Neural cell (in vitro differentiated cells): ENCODE measurements around the gene KDELR1. TPM values are rescaled to one million over a fixed set of nuclear protein-coding genes. Genes with fewer than 3 reads are reported as not detected.

ENCODE experiments used
- H2AFZ ChIP-seq: fragments of 200-600, 300-800 bp; sonication (generic), shearing (Covaris generic); 2 replicates; pipeline ENCODE4 v1.6.0; 2014; ENCODE audit warnings: low read depth, mild to moderate bottlenecking, antibody characterized with exemption, low read length, moderate library complexity
- H3F3A ChIP-seq: fragments of 200-600 bp; shearing (Covaris generic); 2 replicates; pipeline ENCODE4 v1.6.1; 2016; ENCODE audit warnings: mild to moderate bottlenecking, moderate library complexity, mixed read lengths, antibody characterized with exemption, low read length; ENCODE audit not compliant: insufficient read depth, poor library complexity, severe bottlenecking
- H3K27ac ChIP-seq: fragments of 200-600, 300-800 bp; sonication (generic), shearing (Covaris generic); 2 replicates; pipeline ENCODE4 v1.5.1; 2014; ENCODE audit warnings: mild to moderate bottlenecking, low read length, moderate library complexity
- H3K27me3 ChIP-seq: fragments of 300-800, 200-600 bp; sonication (generic), shearing (Covaris generic); 2 replicates; pipeline ENCODE4 v1.6.0; 2014; ENCODE audit warnings: mild to moderate bottlenecking, low read depth, low read length, moderate library complexity; ENCODE audit not compliant: insufficient read depth
- H3K36me3 ChIP-seq: fragments of 300-800, 200-600 bp; sonication (generic), shearing (Covaris generic); 2 replicates; pipeline ENCODE4 v1.5.1; 2014; ENCODE audit warnings: mild to moderate bottlenecking, antibody characterized with exemption, low read length, moderate library complexity; ENCODE audit not compliant: insufficient read depth
- H3K4me2 ChIP-seq: fragments of 300-800, 200-600 bp; sonication (generic), shearing (Covaris generic); 2 replicates; pipeline ENCODE4 v1.6.0; 2014; ENCODE audit warnings: mild to moderate bottlenecking, low read length
- H3K4me3 ChIP-seq: fragments of 300-800, 200-600 bp; sonication (generic), shearing (Covaris generic); 2 replicates; pipeline ENCODE4 v1.5.1; 2014; ENCODE audit warnings: mild to moderate bottlenecking, low read length, moderate library complexity
- H3K79me2 ChIP-seq: fragments of 200-600 bp; shearing (Covaris generic); replicated peaks from 2 replicates; pipeline ENCODE4 v1.6.0; 2014; ENCODE audit warnings: mild to moderate bottlenecking, low read length, moderate library complexity; ENCODE audit not compliant: insufficient read depth
- H3K9ac ChIP-seq: fragments of 300-800, 200-600 bp; sonication (generic), shearing (Covaris generic); 2 replicates; pipeline ENCODE4 v1.6.1; 2016; ENCODE audit warnings: mild to moderate bottlenecking, low read length, mixed read lengths
- H3K9me2 ChIP-seq: fragments of 200-600 bp; shearing (Covaris generic); 2 replicates; pipeline ENCODE4 v1.6.1; 2016; ENCODE audit warnings: mild to moderate bottlenecking, low read length, mixed read lengths; ENCODE audit not compliant: insufficient read depth
- H3K9me3 ChIP-seq: fragments of 200-600, 300-800 bp; sonication (generic), shearing (Covaris generic); 2 replicates; pipeline ENCODE4 v1.6.1; 2016; ENCODE audit warnings: mild to moderate bottlenecking, mixed run types, low read length, moderate library complexity, mixed read lengths
- H4K20me1 ChIP-seq: fragments of 200-600 bp; shearing (Covaris generic); 2 replicates; pipeline ENCODE4 v1.6.1; 2016; ENCODE audit warnings: mild to moderate bottlenecking, mixed run types; ENCODE audit not compliant: insufficient read depth
- EP300 ChIP-seq: fragments of 450-650 bp; conservative IDR thresholded peaks from 2 replicates; pipeline ENCODE4 v1.6.1; 2014; ENCODE audit warnings: antibody characterized with exemption, mild to moderate bottlenecking, moderate library complexity; ENCODE audit not compliant: poor library complexity, severe bottlenecking
- EZH2 ChIP-seq: fragments of 200-600, 300-800 bp; shearing (Covaris generic), sonication (generic); IDR thresholded peaks from 2 replicates; pipeline ENCODE4 v1.6.1; 2014; ENCODE audit warnings: antibody characterized with exemption, low read length, borderline replicate concordance, mild to moderate bottlenecking; ENCODE audit not compliant: insufficient read depth, poor library complexity, severe bottlenecking
- MXI1 ChIP-seq: fragments of 450-650 bp; conservative IDR thresholded peaks from 2 replicates; pipeline ENCODE4 v1.6.1; 2014; ENCODE audit warnings: antibody characterized with exemption, mild to moderate bottlenecking; ENCODE audit not compliant: poor library complexity, severe bottlenecking
- POLR2AphosphoS5 ChIP-seq: IDR thresholded peaks from 2 replicates; pipeline ENCODE4 v1.6.1; 2012
- RAD21 ChIP-seq: fragments of 450-650 bp; conservative IDR thresholded peaks from 2 replicates; pipeline ENCODE4 v1.6.1; 2014; ENCODE audit warnings: antibody characterized with exemption, mild to moderate bottlenecking, moderate library complexity
- SMC3 ChIP-seq: fragments of 450-650 bp; conservative IDR thresholded peaks from 2 replicates; pipeline ENCODE4 v1.6.1; 2014; ENCODE audit warnings: antibody characterized with exemption, mild to moderate bottlenecking, moderate library complexity; ENCODE audit not compliant: poor library complexity
- TAF1 ChIP-seq: IDR thresholded peaks from 2 replicates; pipeline ENCODE4 v1.6.1; 2012; ENCODE audit warnings: low read depth
- polyA plus RNA-seq: library from polyadenylated mRNA; depleted of rRNA; stranded (reverse); fragments of >200 nt; gene quantifications from 2 replicates; pipeline ENCODE4 v1.2.3, GENCODE V29; 2014
- TF ChIP-seq, protein P1 (sequence below): fragments of 450-650 bp; IDR thresholded peaks from 2 replicates; pipeline ENCODE4 v1.5.1; 2014; ENCODE audit warnings: antibody characterized with exemption, mild to moderate bottlenecking, moderate library complexity; ENCODE audit not compliant: poor library complexity, severe bottlenecking
- TF ChIP-seq, protein P2 (sequence below): IDR thresholded peaks from 2 replicates; pipeline ENCODE4 v1.6.1; 2012; ENCODE audit warnings: borderline replicate concordance

KDELR1 gene
- polyA plus RNA-seq, 1 donor from 2014 or later: 46.9 TPM

DNA sequence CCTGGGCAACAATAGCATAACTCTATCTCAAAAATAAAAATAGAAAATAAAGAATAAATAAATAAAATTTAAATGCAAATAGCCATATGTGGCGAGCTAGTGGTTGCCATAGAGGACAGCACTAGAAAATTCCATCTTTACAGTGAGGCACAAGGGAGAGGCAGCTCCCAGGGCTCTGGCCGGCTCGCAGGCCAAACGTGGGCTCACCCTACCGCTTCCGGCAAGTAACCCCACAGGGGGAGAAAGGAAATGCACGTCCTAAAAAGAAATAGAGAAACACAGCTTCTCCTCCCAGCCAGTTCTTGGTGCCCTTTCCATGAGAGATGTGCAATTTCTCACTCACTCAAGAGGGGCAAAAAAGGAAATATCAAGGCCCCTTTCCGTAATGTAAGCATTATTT, 42.0 kb upstream of the KDELR1 start:
- Histone ChIP-seq H2AFZ (no peak overlapping the region), H3K9me3 (no peaks in the 10 kb centered on the region), H3K9me2 (no peaks in the 10 kb centered on the region), H3F3A (no peaks in the 10 kb centered on the region), H3K9ac (no peak overlapping the region), H4K20me1 (no peaks in the 10 kb centered on the region), H3K79me2 (no peaks in the 10 kb centered on the region), H3K27ac (no peak overlapping the region), H3K4me2 (no peak overlapping the region), H3K36me3 (no peaks in the 10 kb centered on the region), H3K27me3 (no peaks in the 10 kb centered on the region), H3K4me3 (no peak overlapping the region)
- TF ChIP-seq MXI1 (no peak), SMC3 (no peak), EP300 (no peak), TAF1 (no peak), RAD21 (no peak), EZH2 (no peak), POLR2AphosphoS5 (no peak)
- TF ChIP-seq, protein P1, sequence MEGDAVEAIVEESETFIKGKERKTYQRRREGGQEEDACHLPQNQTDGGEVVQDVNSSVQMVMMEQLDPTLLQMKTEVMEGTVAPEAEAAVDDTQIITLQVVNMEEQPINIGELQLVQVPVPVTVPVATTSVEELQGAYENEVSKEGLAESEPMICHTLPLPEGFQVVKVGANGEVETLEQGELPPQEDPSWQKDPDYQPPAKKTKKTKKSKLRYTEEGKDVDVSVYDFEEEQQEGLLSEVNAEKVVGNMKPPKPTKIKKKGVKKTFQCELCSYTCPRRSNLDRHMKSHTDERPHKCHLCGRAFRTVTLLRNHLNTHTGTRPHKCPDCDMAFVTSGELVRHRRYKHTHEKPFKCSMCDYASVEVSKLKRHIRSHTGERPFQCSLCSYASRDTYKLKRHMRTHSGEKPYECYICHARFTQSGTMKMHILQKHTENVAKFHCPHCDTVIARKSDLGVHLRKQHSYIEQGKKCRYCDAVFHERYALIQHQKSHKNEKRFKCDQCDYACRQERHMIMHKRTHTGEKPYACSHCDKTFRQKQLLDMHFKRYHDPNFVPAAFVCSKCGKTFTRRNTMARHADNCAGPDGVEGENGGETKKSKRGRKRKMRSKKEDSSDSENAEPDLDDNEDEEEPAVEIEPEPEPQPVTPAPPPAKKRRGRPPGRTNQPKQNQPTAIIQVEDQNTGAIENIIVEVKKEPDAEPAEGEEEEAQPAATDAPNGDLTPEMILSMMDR: no peak
- TF ChIP-seq, protein P2, sequence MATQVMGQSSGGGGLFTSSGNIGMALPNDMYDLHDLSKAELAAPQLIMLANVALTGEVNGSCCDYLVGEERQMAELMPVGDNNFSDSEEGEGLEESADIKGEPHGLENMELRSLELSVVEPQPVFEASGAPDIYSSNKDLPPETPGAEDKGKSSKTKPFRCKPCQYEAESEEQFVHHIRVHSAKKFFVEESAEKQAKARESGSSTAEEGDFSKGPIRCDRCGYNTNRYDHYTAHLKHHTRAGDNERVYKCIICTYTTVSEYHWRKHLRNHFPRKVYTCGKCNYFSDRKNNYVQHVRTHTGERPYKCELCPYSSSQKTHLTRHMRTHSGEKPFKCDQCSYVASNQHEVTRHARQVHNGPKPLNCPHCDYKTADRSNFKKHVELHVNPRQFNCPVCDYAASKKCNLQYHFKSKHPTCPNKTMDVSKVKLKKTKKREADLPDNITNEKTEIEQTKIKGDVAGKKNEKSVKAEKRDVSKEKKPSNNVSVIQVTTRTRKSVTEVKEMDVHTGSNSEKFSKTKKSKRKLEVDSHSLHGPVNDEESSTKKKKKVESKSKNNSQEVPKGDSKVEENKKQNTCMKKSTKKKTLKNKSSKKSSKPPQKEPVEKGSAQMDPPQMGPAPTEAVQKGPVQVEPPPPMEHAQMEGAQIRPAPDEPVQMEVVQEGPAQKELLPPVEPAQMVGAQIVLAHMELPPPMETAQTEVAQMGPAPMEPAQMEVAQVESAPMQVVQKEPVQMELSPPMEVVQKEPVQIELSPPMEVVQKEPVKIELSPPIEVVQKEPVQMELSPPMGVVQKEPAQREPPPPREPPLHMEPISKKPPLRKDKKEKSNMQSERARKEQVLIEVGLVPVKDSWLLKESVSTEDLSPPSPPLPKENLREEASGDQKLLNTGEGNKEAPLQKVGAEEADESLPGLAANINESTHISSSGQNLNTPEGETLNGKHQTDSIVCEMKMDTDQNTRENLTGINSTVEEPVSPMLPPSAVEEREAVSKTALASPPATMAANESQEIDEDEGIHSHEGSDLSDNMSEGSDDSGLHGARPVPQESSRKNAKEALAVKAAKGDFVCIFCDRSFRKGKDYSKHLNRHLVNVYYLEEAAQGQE: no peak

DNA sequence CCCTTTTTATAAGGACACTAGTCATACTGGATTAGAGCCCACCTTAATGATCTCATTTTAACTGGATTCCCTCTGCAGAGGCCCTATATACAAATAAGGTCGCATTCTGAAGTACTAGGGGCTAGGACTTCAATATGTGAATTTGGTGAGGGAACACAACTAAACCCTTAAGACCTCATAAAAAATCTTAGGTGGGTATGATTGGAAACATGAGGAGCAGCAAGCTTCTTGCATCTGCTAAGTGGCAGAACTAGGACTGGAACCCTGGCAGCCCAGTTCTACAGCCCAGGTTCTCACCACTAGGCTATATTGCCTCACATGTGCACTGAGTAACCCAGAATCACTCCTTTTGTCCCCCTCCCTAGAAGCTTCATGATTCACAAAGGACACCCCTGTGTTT, 37.3 kb upstream of the KDELR1 start:
- no peaks in the 10 kb centered on the region for H3K9me2 ChIP-seq
- H3K9me3 ChIP-seq: no peaks in the 10 kb centered on the region
- no peak overlapping the region for H3K9ac ChIP-seq
- H3K79me2 ChIP-seq: no peaks in the 10 kb centered on the region
- H3K4me3 ChIP-seq: no peak overlapping the region
- no peak overlapping the region for H2AFZ ChIP-seq
- TF ChIP-seq MXI1 (no peak), POLR2AphosphoS5 (no peak), SMC3 (no peak), TAF1 (no peak), EP300 (no peak), EZH2 (no peak)
- TF ChIP-seq, protein P1: no peak
- no peak overlapping the region for H3K27ac ChIP-seq
- H3K27me3 ChIP-seq: no peaks in the 10 kb centered on the region
- H4K20me1 ChIP-seq: no peaks in the 10 kb centered on the region
- no peaks in the 10 kb centered on the region for H3K36me3 ChIP-seq
- no peak overlapping the region for H3K4me2 ChIP-seq
- H3F3A ChIP-seq: no peaks in the 10 kb centered on the region
